HepG2 (cell line): Measurements from ENCODE around the gene LTB4R2. TPM values are rescaled to one million over a fixed set of nuclear protein-coding genes. Genes with fewer than 3 reads are reported as not detected.

Source experiments
- BCL6 ChIP-seq: IDR thresholded peaks from 2 replicates; pipeline ENCODE4 v1.6.1; 2016; ENCODE audit warnings: missing genetic modification reagents, missing compliant biosample characterization
- DPF2 ChIP-seq: sonication (generic); formaldehyde crosslinking; IDR thresholded peaks from 2 replicates; pipeline ENCODE4 v1.4.0; 2020; ENCODE audit warnings: mild to moderate bottlenecking, low read depth, missing genetic modification reagents, borderline replicate concordance
- MXD4 ChIP-seq: IDR thresholded peaks from 2 replicates; pipeline ENCODE4 v1.6.1; 2016; ENCODE audit warnings: mild to moderate bottlenecking, missing biosample characterization, missing genetic modification reagents
- PHF20 ChIP-seq: sonication (generic); formaldehyde crosslinking; IDR thresholded peaks from 2 replicates; pipeline ENCODE4 v1.5.0; 2020; ENCODE audit warnings: mild to moderate bottlenecking, missing genetic modification reagents
- REPIN1 ChIP-seq: sonication (generic); formaldehyde crosslinking; IDR thresholded peaks from 2 replicates; pipeline ENCODE4 v1.8.0; 2022; ENCODE audit warnings: missing genetic modification reagents, low read depth, mild to moderate bottlenecking, borderline replicate concordance
- RFXANK ChIP-seq: IDR thresholded peaks from 2 replicates; pipeline ENCODE4 v1.6.1; 2016
- ZNF567 ChIP-seq: sonication (generic); formaldehyde crosslinking; IDR thresholded peaks from 2 replicates; pipeline ENCODE4 v1.8.1; 2023; ENCODE audit warnings: mild to moderate bottlenecking, missing genetic modification reagents, borderline replicate concordance
- ZNF768 ChIP-seq: sonication (generic); formaldehyde crosslinking; IDR thresholded peaks from 2 replicates; pipeline ENCODE4 v1.4.0; 2020; ENCODE audit warnings: missing genetic modification reagents
- ZNF777 ChIP-seq: sonication (generic); formaldehyde crosslinking; IDR thresholded peaks from 2 replicates; pipeline ENCODE4 v1.4.0; 2020; ENCODE audit warnings: missing genetic modification reagents
- polyA plus RNA-seq, 8 experiments: library from polyadenylated mRNA; depleted of rRNA in 3 of 8; stranded (reverse) in 7 of 8; unstranded in 1 of 8; fragments of >200 nt; fragmentation: Illumina TruSeq in 4 of 8; extraction: Trizol in 4 of 8; gene quantifications; 2 replicates each; pipeline versions ENCODE4 v1.2.1 to v1.2.3, GENCODE V29; 2011 to 2016; ENCODE audit warnings: low read depth in 4 of 8, missing spikeins in 1 of 8, mixed read lengths in 1 of 8; ENCODE audit not compliant: insufficient read depth in 1 of 8
- total RNA-seq, 5 experiments: library from RNA; depleted of rRNA; stranded (reverse); fragments of >200 nt; fragmentation: Illumina TruSeq; extraction: Trizol; gene quantifications; 2 replicates each; pipeline ENCODE4 v1.2.3, GENCODE V29; 2016; ENCODE audit warnings: low read depth in 1 of 5
- TF ChIP-seq, protein P1 (sequence below): sonication (generic); formaldehyde crosslinking; IDR thresholded peaks from 2 replicates; pipeline ENCODE4 v1.8.0; 2022; ENCODE audit warnings: mild to moderate bottlenecking, missing genetic modification reagents, moderate library complexity
- TF ChIP-seq, protein P2 (sequence below): sonication (generic); formaldehyde crosslinking; IDR thresholded peaks from 2 replicates; pipeline ENCODE4 v1.4.0; 2020; ENCODE audit warnings: missing genetic modification reagents, low read depth, mild to moderate bottlenecking, borderline replicate concordance
- TF ChIP-seq, protein P3 (sequence below): sonication (generic); formaldehyde crosslinking; IDR thresholded peaks from 2 replicates; pipeline ENCODE4 v1.4.0; 2020; ENCODE audit warnings: missing genetic modification reagents
- TF ChIP-seq, protein P4 (sequence below): sonication (generic); formaldehyde crosslinking; IDR thresholded peaks from 2 replicates; pipeline ENCODE4 v1.4.0; 2020; ENCODE audit warnings: missing genetic modification reagents
- TF ChIP-seq, protein P5 (sequence below): IDR thresholded peaks from 2 replicates; pipeline ENCODE4 v1.6.1; 2016; ENCODE audit warnings: missing compliant biosample characterization, missing genetic modification reagents, borderline replicate concordance
- TF ChIP-seq, protein P6 (sequence below): IDR thresholded peaks from 2 replicates; pipeline ENCODE4 v1.6.1; 2016; ENCODE audit warnings: control low read depth
- TF ChIP-seq, protein P7 (sequence below): sonication (generic); formaldehyde crosslinking; IDR thresholded peaks from 2 replicates; pipeline ENCODE4 v1.4.0; 2020; ENCODE audit warnings: low read depth, mild to moderate bottlenecking, missing genetic modification reagents

Gene LTB4R2
- total and polyA plus RNA-seq, 2 of the 13 experiments (the other 11 are each of a cell fraction or from before 2014, with no cell fraction given): 3.9 to 6.9 TPM

DNA sequence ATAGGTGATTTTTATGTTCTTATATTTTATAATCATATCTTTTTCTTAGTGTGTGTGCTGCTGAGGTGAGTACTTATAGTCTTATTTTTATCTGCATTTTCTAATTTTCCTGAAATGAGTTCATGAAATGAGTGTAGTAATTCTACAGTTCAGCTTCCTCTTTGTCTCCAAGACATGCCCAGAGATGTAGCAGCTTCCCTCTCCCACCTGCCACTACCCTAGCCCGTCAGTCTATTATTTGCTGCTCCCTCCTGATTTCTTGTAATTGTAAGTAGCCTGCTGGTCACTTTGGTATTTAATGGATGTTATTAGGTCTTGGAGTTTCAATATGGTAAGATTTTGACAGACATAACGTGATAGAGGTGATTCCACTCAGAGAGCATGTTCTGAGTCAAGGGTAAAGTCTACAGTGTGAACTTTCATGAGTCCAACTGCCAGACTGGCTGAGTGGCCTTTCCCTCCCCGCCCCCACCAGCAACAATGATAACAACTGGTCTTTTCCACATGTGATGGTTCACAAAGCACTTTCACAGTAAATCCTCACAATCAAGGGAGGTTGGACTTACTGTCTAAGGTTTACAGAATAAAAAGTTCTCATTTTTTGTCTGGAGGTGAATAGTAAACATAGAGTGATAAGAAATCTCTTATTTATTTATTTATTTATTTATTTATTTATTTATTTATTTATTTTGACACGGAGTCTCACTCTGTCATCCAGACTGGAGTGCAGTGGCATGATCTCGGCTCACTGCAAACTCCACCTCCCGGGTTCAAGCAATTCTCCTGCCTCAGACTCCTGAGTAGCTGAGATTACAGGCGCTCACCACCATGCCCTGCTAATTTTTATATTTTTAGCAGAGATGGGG is 34.1 kb downstream of the LTB4R2 start (continued):
- TF ChIP-seq, protein P1, sequence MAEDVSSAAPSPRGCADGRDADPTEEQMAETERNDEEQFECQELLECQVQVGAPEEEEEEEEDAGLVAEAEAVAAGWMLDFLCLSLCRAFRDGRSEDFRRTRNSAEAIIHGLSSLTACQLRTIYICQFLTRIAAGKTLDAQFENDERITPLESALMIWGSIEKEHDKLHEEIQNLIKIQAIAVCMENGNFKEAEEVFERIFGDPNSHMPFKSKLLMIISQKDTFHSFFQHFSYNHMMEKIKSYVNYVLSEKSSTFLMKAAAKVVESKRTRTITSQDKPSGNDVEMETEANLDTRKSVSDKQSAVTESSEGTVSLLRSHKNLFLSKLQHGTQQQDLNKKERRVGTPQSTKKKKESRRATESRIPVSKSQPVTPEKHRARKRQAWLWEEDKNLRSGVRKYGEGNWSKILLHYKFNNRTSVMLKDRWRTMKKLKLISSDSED (CRISPR knock-in tag): no peak
- TF ChIP-seq, protein P2, sequence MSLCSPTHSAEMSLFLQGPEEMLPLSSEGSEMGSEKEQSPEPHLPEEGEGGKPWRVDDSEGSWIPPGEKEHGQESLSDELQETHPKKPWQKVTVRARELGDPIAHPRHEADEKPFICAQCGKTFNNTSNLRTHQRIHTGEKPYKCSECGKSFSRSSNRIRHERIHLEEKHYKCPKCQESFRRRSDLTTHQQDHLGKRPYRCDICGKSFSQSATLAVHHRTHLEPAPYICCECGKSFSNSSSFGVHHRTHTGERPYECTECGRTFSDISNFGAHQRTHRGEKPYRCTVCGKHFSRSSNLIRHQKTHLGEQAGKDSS (CRISPR knock-in tag): peak; percentile 75; the same call in 1 of the 2 replicates
- TF ChIP-seq RFXANK (CRISPR knock-in tag): no peak
- no peak for TF ChIP-seq BCL6
- TF ChIP-seq MXD4: peak; percentile 48; the same call in 1 of the 2 replicates
- TF ChIP-seq, protein P3, sequence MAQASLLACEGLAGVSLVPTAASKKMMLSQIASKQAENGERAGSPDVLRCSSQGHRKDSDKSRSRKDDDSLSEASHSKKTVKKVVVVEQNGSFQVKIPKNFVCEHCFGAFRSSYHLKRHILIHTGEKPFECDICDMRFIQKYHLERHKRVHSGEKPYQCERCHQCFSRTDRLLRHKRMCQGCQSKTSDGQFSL: no peak
- no peak for TF ChIP-seq ZNF777
- TF ChIP-seq, protein P4, sequence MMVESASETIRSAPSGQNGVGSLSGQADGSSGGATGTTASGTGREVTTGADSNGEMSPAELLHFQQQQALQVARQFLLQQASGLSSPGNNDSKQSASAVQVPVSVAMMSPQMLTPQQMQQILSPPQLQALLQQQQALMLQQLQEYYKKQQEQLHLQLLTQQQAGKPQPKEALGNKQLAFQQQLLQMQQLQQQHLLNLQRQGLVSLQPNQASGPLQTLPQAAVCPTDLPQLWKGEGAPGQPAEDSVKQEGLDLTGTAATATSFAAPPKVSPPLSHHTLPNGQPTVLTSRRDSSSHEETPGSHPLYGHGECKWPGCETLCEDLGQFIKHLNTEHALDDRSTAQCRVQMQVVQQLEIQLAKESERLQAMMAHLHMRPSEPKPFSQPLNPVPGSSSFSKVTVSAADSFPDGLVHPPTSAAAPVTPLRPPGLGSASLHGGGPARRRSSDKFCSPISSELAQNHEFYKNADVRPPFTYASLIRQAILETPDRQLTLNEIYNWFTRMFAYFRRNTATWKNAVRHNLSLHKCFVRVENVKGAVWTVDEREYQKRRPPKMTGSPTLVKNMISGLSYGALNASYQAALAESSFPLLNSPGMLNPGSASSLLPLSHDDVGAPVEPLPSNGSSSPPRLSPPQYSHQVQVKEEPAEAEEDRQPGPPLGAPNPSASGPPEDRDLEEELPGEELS: no peak
- no peak for TF ChIP-seq DPF2
- TF ChIP-seq REPIN1 (CRISPR knock-in tag): no peak
- TF ChIP-seq, protein P5, sequence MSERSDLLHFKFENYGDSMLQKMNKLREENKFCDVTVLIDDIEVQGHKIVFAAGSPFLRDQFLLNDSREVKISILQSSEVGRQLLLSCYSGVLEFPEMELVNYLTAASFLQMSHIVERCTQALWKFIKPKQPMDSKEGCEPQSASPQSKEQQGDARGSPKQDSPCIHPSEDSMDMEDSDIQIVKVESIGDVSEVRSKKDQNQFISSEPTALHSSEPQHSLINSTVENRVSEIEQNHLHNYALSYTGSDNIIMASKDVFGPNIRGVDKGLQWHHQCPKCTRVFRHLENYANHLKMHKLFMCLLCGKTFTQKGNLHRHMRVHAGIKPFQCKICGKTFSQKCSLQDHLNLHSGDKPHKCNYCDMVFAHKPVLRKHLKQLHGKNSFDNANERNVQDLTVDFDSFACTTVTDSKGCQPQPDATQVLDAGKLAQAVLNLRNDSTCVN (CRISPR knock-in tag): no peak
- TF ChIP-seq PHF20 (CRISPR knock-in tag): no peak
- no peak for TF ChIP-seq ZNF768 (CRISPR knock-in tag)
- TF ChIP-seq, protein P6, sequence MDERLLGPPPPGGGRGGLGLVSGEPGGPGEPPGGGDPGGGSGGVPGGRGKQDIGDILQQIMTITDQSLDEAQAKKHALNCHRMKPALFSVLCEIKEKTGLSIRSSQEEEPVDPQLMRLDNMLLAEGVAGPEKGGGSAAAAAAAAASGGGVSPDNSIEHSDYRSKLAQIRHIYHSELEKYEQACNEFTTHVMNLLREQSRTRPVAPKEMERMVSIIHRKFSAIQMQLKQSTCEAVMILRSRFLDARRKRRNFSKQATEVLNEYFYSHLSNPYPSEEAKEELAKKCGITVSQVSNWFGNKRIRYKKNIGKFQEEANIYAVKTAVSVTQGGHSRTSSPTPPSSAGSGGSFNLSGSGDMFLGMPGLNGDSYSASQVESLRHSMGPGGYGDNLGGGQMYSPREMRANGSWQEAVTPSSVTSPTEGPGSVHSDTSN (CRISPR knock-in tag): no peak
- TF ChIP-seq, protein P7, sequence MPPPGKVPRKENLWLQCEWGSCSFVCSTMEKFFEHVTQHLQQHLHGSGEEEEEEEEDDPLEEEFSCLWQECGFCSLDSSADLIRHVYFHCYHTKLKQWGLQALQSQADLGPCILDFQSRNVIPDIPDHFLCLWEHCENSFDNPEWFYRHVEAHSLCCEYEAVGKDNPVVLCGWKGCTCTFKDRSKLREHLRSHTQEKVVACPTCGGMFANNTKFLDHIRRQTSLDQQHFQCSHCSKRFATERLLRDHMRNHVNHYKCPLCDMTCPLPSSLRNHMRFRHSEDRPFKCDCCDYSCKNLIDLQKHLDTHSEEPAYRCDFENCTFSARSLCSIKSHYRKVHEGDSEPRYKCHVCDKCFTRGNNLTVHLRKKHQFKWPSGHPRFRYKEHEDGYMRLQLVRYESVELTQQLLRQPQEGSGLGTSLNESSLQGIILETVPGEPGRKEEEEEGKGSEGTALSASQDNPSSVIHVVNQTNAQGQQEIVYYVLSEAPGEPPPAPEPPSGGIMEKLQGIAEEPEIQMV (CRISPR knock-in tag): no peak
- TF ChIP-seq ZNF567 (CRISPR knock-in tag): no peak
